GM12878 (cell line): ENCODE data around the gene ZNF385D.

ENCODE experiments used
- GABPA ChIP-seq: IDR thresholded peaks from 2 replicates; pipeline ENCODE4 v1.6.1; 2014; ENCODE audit warnings: antibody characterized with exemption, low read depth, mild to moderate bottlenecking, inconsistent platforms
- POLR2A ChIP-seq: IDR thresholded peaks from 2 replicates; pipeline ENCODE4 v1.6.1; 2011; ENCODE audit warnings: low read depth, mild to moderate bottlenecking, low read length
- RELA ChIP-seq: fragments of 450-650 bp; IDR thresholded peaks from 2 replicates; pipeline ENCODE4 v1.8.0; 2014; ENCODE audit warnings: borderline replicate concordance; ENCODE audit not compliant: partially characterized antibody
- TAF1 ChIP-seq: IDR thresholded peaks from 2 replicates; pipeline ENCODE4 v1.6.1; 2011; ENCODE audit warnings: mild to moderate bottlenecking, low read depth, low read length, borderline replicate concordance
- ZZZ3 ChIP-seq: IDR thresholded peaks from 2 replicates; pipeline ENCODE4 v1.6.1; 2011; ENCODE audit warnings: low read depth; ENCODE audit not compliant: control insufficient read depth, insufficient read length
- TF ChIP-seq, protein P1 (sequence below), 3 experiments: IDR thresholded peaks in 2 of 3; conservative IDR thresholded peaks in 1 of 3; 2 replicates each; pipeline ENCODE4 v1.5.1; 2011; ENCODE audit warnings: low read depth in 3 of 3, low read length in 3 of 3, mild to moderate bottlenecking in 3 of 3, control low read depth in 2 of 3, moderate library complexity in 2 of 3, inconsistent platforms in 1 of 3, mixed read lengths in 1 of 3; ENCODE audit not compliant: control insufficient read depth in 2 of 3, insufficient read depth in 1 of 3; ENCODE audit errors: extremely low read depth in 1 of 3
- TF ChIP-seq, protein P2 (sequence below): fragments of 450-650 bp; IDR thresholded peaks from 2 replicates; pipeline ENCODE4 v1.6.1; 2016; ENCODE audit warnings: mild to moderate bottlenecking
- TF ChIP-seq, protein P3 (sequence below): IDR thresholded peaks from 2 replicates; pipeline ENCODE4 v1.6.1; 2012; ENCODE audit warnings: low read depth, low read length, improper control_type of control experiment
- TF ChIP-seq, protein P4 (sequence below): IDR thresholded peaks from 2 replicates; pipeline ENCODE4 v1.6.1; 2012; ENCODE audit warnings: low read length, inconsistent platforms

DNA sequence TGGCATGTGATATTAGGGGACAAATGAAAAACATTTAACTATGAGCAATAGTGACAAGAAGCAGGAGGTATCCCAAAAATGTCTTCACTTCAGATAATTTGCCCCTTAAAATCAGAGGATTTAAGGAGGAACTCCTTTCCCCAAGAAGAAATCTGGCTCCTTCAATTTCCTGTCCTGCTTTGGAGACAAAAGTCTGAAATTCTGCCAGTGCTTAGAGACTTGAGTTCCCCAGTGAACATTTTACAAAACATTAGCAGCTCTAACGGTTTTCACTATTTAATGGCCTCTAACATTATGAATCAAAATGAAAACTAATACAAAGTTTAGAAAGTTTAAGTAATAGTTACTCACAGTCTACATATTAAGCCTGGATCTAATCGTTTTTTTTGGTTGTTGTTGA, 40.3 kb upstream of the ZNF385D start:
- TF ChIP-seq, protein P1, sequence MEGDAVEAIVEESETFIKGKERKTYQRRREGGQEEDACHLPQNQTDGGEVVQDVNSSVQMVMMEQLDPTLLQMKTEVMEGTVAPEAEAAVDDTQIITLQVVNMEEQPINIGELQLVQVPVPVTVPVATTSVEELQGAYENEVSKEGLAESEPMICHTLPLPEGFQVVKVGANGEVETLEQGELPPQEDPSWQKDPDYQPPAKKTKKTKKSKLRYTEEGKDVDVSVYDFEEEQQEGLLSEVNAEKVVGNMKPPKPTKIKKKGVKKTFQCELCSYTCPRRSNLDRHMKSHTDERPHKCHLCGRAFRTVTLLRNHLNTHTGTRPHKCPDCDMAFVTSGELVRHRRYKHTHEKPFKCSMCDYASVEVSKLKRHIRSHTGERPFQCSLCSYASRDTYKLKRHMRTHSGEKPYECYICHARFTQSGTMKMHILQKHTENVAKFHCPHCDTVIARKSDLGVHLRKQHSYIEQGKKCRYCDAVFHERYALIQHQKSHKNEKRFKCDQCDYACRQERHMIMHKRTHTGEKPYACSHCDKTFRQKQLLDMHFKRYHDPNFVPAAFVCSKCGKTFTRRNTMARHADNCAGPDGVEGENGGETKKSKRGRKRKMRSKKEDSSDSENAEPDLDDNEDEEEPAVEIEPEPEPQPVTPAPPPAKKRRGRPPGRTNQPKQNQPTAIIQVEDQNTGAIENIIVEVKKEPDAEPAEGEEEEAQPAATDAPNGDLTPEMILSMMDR (IDR thresholded peaks at IDR 0.05 in 2 of 3, conservative IDR thresholded peaks at IDR 0.05 in 1 of 3; ENCODE audit: control insufficient read depth in 2 of 3, extremely low read depth in 1 of 3, insufficient read depth in 1 of 3, low read depth in 3 of 3, low read length in 3 of 3), result no peak
- TF ChIP-seq ZZZ3 (no peak), POLR2A (no peak), GABPA (no peak), RELA (no peak), TAF1 (no peak)
- TF ChIP-seq, protein P2, sequence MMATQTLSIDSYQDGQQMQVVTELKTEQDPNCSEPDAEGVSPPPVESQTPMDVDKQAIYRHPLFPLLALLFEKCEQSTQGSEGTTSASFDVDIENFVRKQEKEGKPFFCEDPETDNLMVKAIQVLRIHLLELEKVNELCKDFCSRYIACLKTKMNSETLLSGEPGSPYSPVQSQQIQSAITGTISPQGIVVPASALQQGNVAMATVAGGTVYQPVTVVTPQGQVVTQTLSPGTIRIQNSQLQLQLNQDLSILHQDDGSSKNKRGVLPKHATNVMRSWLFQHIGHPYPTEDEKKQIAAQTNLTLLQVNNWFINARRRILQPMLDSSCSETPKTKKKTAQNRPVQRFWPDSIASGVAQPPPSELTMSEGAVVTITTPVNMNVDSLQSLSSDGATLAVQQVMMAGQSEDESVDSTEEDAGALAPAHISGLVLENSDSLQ, result no peak
- TF ChIP-seq, protein P3, sequence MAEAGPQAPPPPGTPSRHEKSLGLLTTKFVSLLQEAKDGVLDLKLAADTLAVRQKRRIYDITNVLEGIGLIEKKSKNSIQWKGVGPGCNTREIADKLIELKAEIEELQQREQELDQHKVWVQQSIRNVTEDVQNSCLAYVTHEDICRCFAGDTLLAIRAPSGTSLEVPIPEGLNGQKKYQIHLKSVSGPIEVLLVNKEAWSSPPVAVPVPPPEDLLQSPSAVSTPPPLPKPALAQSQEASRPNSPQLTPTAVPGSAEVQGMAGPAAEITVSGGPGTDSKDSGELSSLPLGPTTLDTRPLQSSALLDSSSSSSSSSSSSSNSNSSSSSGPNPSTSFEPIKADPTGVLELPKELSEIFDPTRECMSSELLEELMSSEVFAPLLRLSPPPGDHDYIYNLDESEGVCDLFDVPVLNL, result no peak
- TF ChIP-seq, protein P4, sequence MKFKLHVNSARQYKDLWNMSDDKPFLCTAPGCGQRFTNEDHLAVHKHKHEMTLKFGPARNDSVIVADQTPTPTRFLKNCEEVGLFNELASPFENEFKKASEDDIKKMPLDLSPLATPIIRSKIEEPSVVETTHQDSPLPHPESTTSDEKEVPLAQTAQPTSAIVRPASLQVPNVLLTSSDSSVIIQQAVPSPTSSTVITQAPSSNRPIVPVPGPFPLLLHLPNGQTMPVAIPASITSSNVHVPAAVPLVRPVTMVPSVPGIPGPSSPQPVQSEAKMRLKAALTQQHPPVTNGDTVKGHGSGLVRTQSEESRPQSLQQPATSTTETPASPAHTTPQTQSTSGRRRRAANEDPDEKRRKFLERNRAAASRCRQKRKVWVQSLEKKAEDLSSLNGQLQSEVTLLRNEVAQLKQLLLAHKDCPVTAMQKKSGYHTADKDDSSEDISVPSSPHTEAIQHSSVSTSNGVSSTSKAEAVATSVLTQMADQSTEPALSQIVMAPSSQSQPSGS, result no peak
